ENCODE measurements around the gene SRXN1. TPM values are rescaled to one million over a fixed set of nuclear protein-coding genes. Genes with fewer than 3 reads are reported as not detected.

The SRXN1 gene
- total and polyA plus RNA-seq, 2 donors from 2014 or later: 17.4 to 51.1 TPM

- Histone ChIP-seq H3K9me3 (ENCODE audit: control insufficient read depth in 2 of 3, insufficient read depth in 1 of 3, low read length in 3 of 3) (no peaks in the 10 kb centered on the region), H3K4me1 (ENCODE audit: control insufficient read depth in 2 of 3, insufficient read depth in 2 of 3, low read depth in 1 of 3, low read length in 3 of 3) (peaks cover 0 to 3% (median 0%) of the 10 kb centered on the region in 3 donors), H3K27ac (ENCODE audit: low read depth in 2 of 2, low read length in 2 of 2) (no peak within 1 kb of the TSS), H3K9ac (ENCODE audit: low read length in 3 of 3) (no peak within 1 kb of the TSS), H3K27me3 (ENCODE audit: control insufficient read depth, insufficient read depth, low read length) (peaks cover 2% of the 10 kb centered on the region), H3K36me3 (ENCODE audit: control insufficient read depth in 2 of 3, insufficient read depth in 3 of 3, low read length in 3 of 3) (no peaks in the 10 kb centered on the region), H3K4me3 (ENCODE audit: low read length in 3 of 3) (no peak within 1 kb of the TSS)
- DNase-seq (peak; percentile 87 to 95 (median 89)), FAIRE-seq (no peak)
- TF ChIP-seq CTCF (IDR thresholded peaks at IDR 0.05; ENCODE audit: borderline replicate concordance, extremely low read depth, insufficient read depth): no peak
- intact Hi-C loops (cut with DNase I): no loop called here
Observed at GRCh38 chr20:675453-676314, 22.7 kb upstream of the SRXN1 start, which contains the start of gene SCRT2. Gene SCRT2 (minus strand): TSS chr20:675802. CDS start chr20:675601, 201 bp downstream.

GRCh38 chr20:675033-675452 lies 22.0 kb upstream of the SRXN1 start:
- no peak overlapping the region for H3K4me3 ChIP-seq (ENCODE audit: low read length in 3 of 3)
- peaks cover 2% of the 10 kb centered on the region for H3K27me3 ChIP-seq (ENCODE audit: control insufficient read depth, insufficient read depth, low read length)

GRCh38 chr20:673603-674001 lies 20.6 kb upstream of the SRXN1 start:
- Histone ChIP-seq H3K27ac (ENCODE audit: low read depth in 2 of 2, low read length in 2 of 2) (no peak overlapping the region), H3K27me3 (ENCODE audit: control insufficient read depth, insufficient read depth, low read length) (peaks cover 2% of the 10 kb centered on the region)
- no peak for FAIRE-seq

More at GRCh38 chr20:675033-675452, 22.0 kb upstream of the SRXN1 start:
- peaks cover 0 to 3% (median 0%) of the 10 kb centered on the region in 3 donors for H3K4me1 ChIP-seq (ENCODE audit: control insufficient read depth in 2 of 3, insufficient read depth in 2 of 3, low read depth in 1 of 3, low read length in 3 of 3)
- TF ChIP-seq CTCF (IDR thresholded peaks at IDR 0.05; ENCODE audit: borderline replicate concordance, extremely low read depth, insufficient read depth): no peak
- H3K36me3 ChIP-seq (ENCODE audit: control insufficient read depth in 2 of 3, insufficient read depth in 3 of 3, low read length in 3 of 3): no peaks in the 10 kb centered on the region
- FAIRE-seq (no peak), DNase-seq (no peak)
- no peaks in the 10 kb centered on the region for H3K9me3 ChIP-seq (ENCODE audit: control insufficient read depth in 2 of 3, insufficient read depth in 1 of 3, low read length in 3 of 3)
- H3K9ac ChIP-seq (ENCODE audit: low read length in 3 of 3): no peak overlapping the region
- intact Hi-C loops (cut with DNase I): no loop called here
- H3K27ac ChIP-seq (ENCODE audit: low read depth in 2 of 2, low read length in 2 of 2): no peak overlapping the region

More at GRCh38 chr20:673603-674001, 20.6 kb upstream of the SRXN1 start:
- Histone ChIP-seq H3K4me1 (ENCODE audit: control insufficient read depth in 2 of 3, insufficient read depth in 2 of 3, low read depth in 1 of 3, low read length in 3 of 3) (peaks cover 0 to 3% (median 0%) of the 10 kb centered on the region in 3 donors), H3K9ac (ENCODE audit: low read length in 3 of 3) (no peak overlapping the region), H3K36me3 (ENCODE audit: control insufficient read depth in 2 of 3, insufficient read depth in 3 of 3, low read length in 3 of 3) (no peaks in the 10 kb centered on the region), H3K4me3 (ENCODE audit: low read length in 3 of 3) (no peak overlapping the region), H3K9me3 (ENCODE audit: control insufficient read depth in 2 of 3, insufficient read depth in 1 of 3, low read length in 3 of 3) (no peaks in the 10 kb centered on the region)
- no peak for DNase-seq
- intact Hi-C loops (cut with DNase I): no loop called here
- no peak for TF ChIP-seq CTCF (IDR thresholded peaks at IDR 0.05; ENCODE audit: borderline replicate concordance, extremely low read depth, insufficient read depth)
